K562 (cell line): Measurements from ENCODE around the gene SKIDA1. TPM values are rescaled to one million over a fixed set of nuclear protein-coding genes. Genes with fewer than 3 reads are reported as not detected.

ENCODE experiments used
- ATAC-seq: fragments of 200-7000 bp; cut with Tn5 transposase; 3 replicates; pipeline ENCODE4 v1.9.1; 2020; ENCODE audit warnings: moderate library complexity
- BruUV-seq: library from RNA; stranded (reverse); fragments of 400-500 nt; replicated peaks from 2 replicates; lab custom pipeline; 2021; lab: Mats Ljungman, UMichigan
- CTCF ChIA-PET: fragments of 300-600 bp; formaldehyde crosslinking; extraction: SDS; loops from one replicate; lab custom pipeline; 2021; ENCODE audit warnings: low intra/inter-chr PET ratio; lab: Yijun Ruan, JAX
- POLR2A ChIA-PET: fragments of 300-600, 350-650 bp; sonication (Branson Sonifier 250); formaldehyde crosslinking; extraction: SDS; loops from one replicate; lab custom pipeline; 2021; ENCODE audit warnings: antibody characterized with exemption, inconsistent platforms; lab: Yijun Ruan, JAX
- DNase-seq, 4 experiments: peaks; one replicate each; pipeline versions ENCODE4 v3.0.0 to v3.0.0-alpha.2; 2011 to 2018; ENCODE audit warnings: low spot score in 3 of 4, mixed read lengths in 3 of 4; ENCODE audit errors: extremely low read depth in 1 of 4
- FAIRE-seq: peaks from 2 replicates; lab custom pipeline; 2011; peaks lifted over from hg19 to GRCh38; lab: Jason Lieb, UNC
- H2AFZ ChIP-seq: 2 replicates; pipeline ENCODE4 v1.6.0; 2011; ENCODE audit warnings: low read depth, low read length, control low read depth, inconsistent platforms
- H3K27ac ChIP-seq: fragments of 200-600 bp; 3 replicates; pipeline ENCODE4 v1.8.0; 2011; ENCODE audit warnings: low read depth, mild to moderate bottlenecking, control low read depth, inconsistent platforms, low read length, moderate library complexity, mixed read lengths; ENCODE audit errors: extremely low read depth
- H3K27me3 ChIP-seq, 2 experiments: fragments of 300-600 bp in 1 of 2; 2 replicates in 1 of 2; 3 replicates in 1 of 2; pipeline versions ENCODE4 v1.6.0 to v1.8.0; 2011; ENCODE audit warnings: inconsistent platforms in 2 of 2, low read length in 2 of 2, mild to moderate bottlenecking in 1 of 2, mixed read lengths in 1 of 2, moderate library complexity in 1 of 2; ENCODE audit not compliant: control insufficient read depth in 2 of 2, insufficient read depth in 2 of 2
- H3K36me3 ChIP-seq: fragments of 300-600 bp; 3 replicates; pipeline ENCODE4 v1.8.0; 2011; ENCODE audit warnings: mild to moderate bottlenecking, low read length, inconsistent platforms; ENCODE audit not compliant: control insufficient read depth, insufficient read depth
- H3K4me1 ChIP-seq, 2 experiments: fragments of 200-600 bp in 1 of 2; replicated peaks in 1 of 2; 2 replicates in 1 of 2; 3 replicates in 1 of 2; pipeline versions ENCODE4 v1.5.1 to v1.8.0; 2011; ENCODE audit warnings: inconsistent platforms in 2 of 2, low read length in 2 of 2, mild to moderate bottlenecking in 1 of 2, mixed read lengths in 1 of 2, moderate library complexity in 1 of 2; ENCODE audit not compliant: control insufficient read depth in 2 of 2, insufficient read depth in 2 of 2
- H3K4me2 ChIP-seq: 2 replicates; pipeline ENCODE4 v1.6.1; 2011; ENCODE audit warnings: low read length, control low read depth, inconsistent platforms, mixed read lengths; ENCODE audit not compliant: insufficient read depth
- H3K4me3 ChIP-seq: fragments of 200-600 bp; sonication (generic), shearing (Covaris generic); 2 replicates; pipeline ENCODE4 v1.5.1; 2016; ENCODE audit warnings: control low read depth, inconsistent platforms
- H3K79me2 ChIP-seq: fragments of 200-600 bp; 3 replicates; pipeline ENCODE4 v1.8.0; 2011; ENCODE audit warnings: low read length, inconsistent platforms; ENCODE audit not compliant: control insufficient read depth, insufficient read depth
- H3K9ac ChIP-seq, 2 experiments: 2 replicates each; pipeline versions ENCODE4 v1.6.0 to v1.6.1; 2011; ENCODE audit warnings: low read depth in 2 of 2, low read length in 2 of 2, control low read depth in 1 of 2, inconsistent platforms in 1 of 2, mild to moderate bottlenecking in 1 of 2, mixed read lengths in 1 of 2; ENCODE audit not compliant: insufficient read depth in 1 of 2
- H3K9me1 ChIP-seq: one replicate; pipeline ENCODE4 v1.6.0; 2011; ENCODE audit warnings: inconsistent platforms, mild to moderate bottlenecking, low read length, moderate library complexity; ENCODE audit not compliant: control insufficient read depth, insufficient read depth
- H3K9me3 ChIP-seq: replicated peaks from 2 replicates; pipeline ENCODE4 v1.5.1; 2011; ENCODE audit warnings: low read depth, low read length, inconsistent platforms; ENCODE audit not compliant: control insufficient read depth, insufficient read depth
- H4K20me1 ChIP-seq: replicated peaks from 2 replicates; pipeline ENCODE4 v1.6.1; 2011; ENCODE audit warnings: low read length, inconsistent platforms, mixed read lengths; ENCODE audit not compliant: control insufficient read depth, insufficient read depth
- CHD4 ChIP-seq: fragments of 200-600 bp; sonication (generic); IDR thresholded peaks from 3 replicates; pipeline ENCODE4 v1.6.1; 2012; ENCODE audit warnings: low read depth, mild to moderate bottlenecking, mixed read lengths, low read length, inconsistent platforms; ENCODE audit not compliant: insufficient read depth, insufficient replicate concordance, poor library complexity, severe bottlenecking
- EZH2 ChIP-seq: IDR thresholded peaks from 2 replicates; pipeline ENCODE4 v1.6.1; 2012; ENCODE audit warnings: low read depth, mild to moderate bottlenecking, inconsistent platforms, low read length, borderline replicate concordance
- GTF2E2 ChIP-seq: fragments of 200-800 bp; sonication (Bioruptor generic); IDR thresholded peaks from 2 replicates; pipeline ENCODE4 v1.6.1; 2016; ENCODE audit warnings: missing genetic modification characterization, missing compliant biosample characterization
- MAFF ChIP-seq: IDR thresholded peaks from 2 replicates; pipeline ENCODE4 v1.6.1; 2012; ENCODE audit warnings: low read length, improper control_type of control experiment
- NBN ChIP-seq: fragments of 450-650 bp; IDR thresholded peaks from 2 replicates; pipeline ENCODE4 v1.6.1; 2016; ENCODE audit warnings: low read depth, mild to moderate bottlenecking
- NR3C1 ChIP-seq: sonication (generic); formaldehyde crosslinking; IDR thresholded peaks from 2 replicates; pipeline ENCODE4 v1.8.1; 2022; ENCODE audit warnings: missing genetic modification reagents
- TOE1 ChIP-seq, 2 experiments: fragments of 450-650 bp in 1 of 2; sonication (generic) in 1 of 2; formaldehyde crosslinking in 1 of 2; IDR thresholded peaks; 2 replicates each; pipeline versions ENCODE4 v1.7.1 to v1.8.0; 2016 to 2022; ENCODE audit warnings: borderline replicate concordance in 2 of 2, mild to moderate bottlenecking in 2 of 2, antibody characterized with exemption in 1 of 2, inconsistent platforms in 1 of 2, low read depth in 1 of 2, missing genetic modification reagents in 1 of 2, moderate library complexity in 1 of 2
- ZNF41 ChIP-seq: fragments of 250-450 bp; sonication (Bioruptor Pico); conservative IDR thresholded peaks from 2 replicates; pipeline ENCODE4 v1.4.0; 2020; ENCODE audit warnings: mild to moderate bottlenecking
- ZNF76 ChIP-seq: fragments of 250-450 bp; sonication (Bioruptor Pico); IDR thresholded peaks from 2 replicates; pipeline ENCODE4 v1.4.0; 2020; ENCODE audit warnings: mild to moderate bottlenecking, moderate library complexity, borderline replicate concordance
- WGBS: fragments of 100-300 bp; shearing (Covaris generic); methylation state at CpG from one replicate; pipeline ENCODE4 v1.1.6; 2016; ENCODE audit warnings: low coverage, mixed read lengths; ENCODE audit not compliant: insufficient coverage; ENCODE audit errors: missing lambda C conversion rate; 5-methylcytosine and 5-hydroxymethylcytosine counted together
- in situ Hi-C: fragments of 300-500 bp; cut with MboI; formaldehyde crosslinking; loops from 4 replicates; pipeline ENCODE4 v1.15.0; 2018; ENCODE audit warnings: inconsistent platforms, mixed read lengths
- intact Hi-C: fragments of 100-400 bp; cut with micrococcal nuclease; formaldehyde crosslinking; loops from 2 replicates; pipeline ENCODE4 v1.14.2; 2022
- polyA plus RNA-seq, 8 experiments: library from polyadenylated mRNA; depleted of rRNA in 4 of 8; stranded (reverse) in 5 of 8; unstranded in 3 of 8; fragments of >200 nt; fragmentation: Nextera tagmentation in 2 of 8; fragmentation: Illumina TruSeq in 1 of 8; extraction: Ambion mirVana in 2 of 8; extraction: Trizol in 1 of 8; gene quantifications; 2 replicates each; pipeline versions ENCODE4 v1.2.1 to v1.2.3, GENCODE V29; 2011 to 2014; ENCODE audit warnings: inconsistent platforms in 1 of 8, missing spikeins in 1 of 8
- total RNA-seq, 7 experiments: library from RNA; depleted of rRNA in 6 of 7; stranded (reverse); fragments of >200 nt in 6 of 7; fragmentation: Illumina TruSeq in 2 of 7; extraction: Trizol in 2 of 7; gene quantifications; 2 replicates each; pipeline versions ENCODE4 v1.2.1 to v1.2.3, GENCODE V29; 2011 to 2021; ENCODE audit warnings: low replicate concordance in 1 of 7
- TF ChIP-seq, protein P1 (sequence below): IDR thresholded peaks from 2 replicates; pipeline ENCODE4 v1.6.1; 2012; ENCODE audit warnings: low read depth, low read length, improper control_type of control experiment, borderline replicate concordance
- TF ChIP-seq, protein P2 (sequence below): fragments of 450-650 bp; IDR thresholded peaks from 2 replicates; pipeline ENCODE4 v1.7.0; 2016; ENCODE audit warnings: borderline replicate concordance

The SKIDA1 gene
- total and polyA plus RNA-seq, 9 of the 15 experiments (the other 6 are each of a cell fraction or from before 2014, with no cell fraction given) = 0.05 to 1.1 (median 0.42) TPM

DNA sequence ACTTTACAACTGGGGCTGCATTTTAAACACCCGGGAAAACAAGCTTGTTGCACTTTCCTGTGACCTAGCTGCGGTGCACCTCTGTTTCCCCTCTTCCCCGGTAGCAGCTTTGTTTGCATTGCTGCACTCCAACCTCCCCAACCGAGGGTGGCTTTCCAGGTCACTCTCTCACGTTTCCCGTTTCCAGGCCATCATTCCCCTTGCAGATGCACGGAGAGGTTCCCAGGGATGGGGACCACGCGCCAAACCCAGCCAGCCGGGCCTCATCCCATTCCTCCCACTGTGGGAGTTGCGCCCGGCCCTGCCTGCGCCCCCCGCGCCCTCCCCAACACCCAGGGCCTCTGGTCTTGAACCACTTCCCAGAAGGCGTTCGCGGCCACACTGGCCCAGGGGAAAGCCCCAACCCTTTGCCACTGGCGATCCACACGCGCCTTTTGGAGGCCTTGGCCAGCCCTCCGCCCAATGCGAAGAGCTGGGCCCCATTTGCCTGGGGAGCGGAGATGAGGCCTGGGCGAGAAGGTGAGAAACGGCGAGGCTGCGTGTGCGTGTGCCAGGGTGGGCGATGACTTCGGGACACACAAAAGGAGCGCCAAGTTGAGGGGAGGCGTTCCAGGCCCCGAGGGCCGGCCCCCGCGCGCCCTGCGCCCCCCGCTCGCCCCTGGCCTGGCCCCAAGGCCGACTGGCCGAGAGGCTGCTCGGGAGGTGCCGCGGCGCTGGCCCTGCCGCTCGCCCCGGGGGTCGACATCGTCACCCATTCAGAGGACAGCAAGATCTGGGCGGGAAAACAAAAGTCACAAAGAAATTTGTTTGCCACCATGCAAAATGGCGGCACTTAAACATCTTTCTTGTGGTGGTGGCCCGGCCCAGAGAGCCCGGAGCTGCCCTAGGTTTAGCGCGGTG lies 15.9 kb downstream of the SKIDA1 start:
- Histone ChIP-seq H3K27me3 (no peaks in the 10 kb centered on the region), H2AFZ (no peak overlapping the region), H3K4me1 (peaks cover 4 to 7% of the 10 kb centered on the region in 2 experiments; a peak in 3 of 5 replicates), H3K36me3 (no peaks in the 10 kb centered on the region), H3K9me3 (no peaks in the 10 kb centered on the region), H4K20me1 (no peaks in the 10 kb centered on the region), H3K27ac (no peak overlapping the region), H3K9me1 (no peaks in the 10 kb centered on the region), H3K79me2 (no peaks in the 10 kb centered on the region), H3K9ac (no peak overlapping the region), H3K4me3 (no peak overlapping the region), H3K4me2 (no peak overlapping the region)
- FAIRE-seq = no peak
- 90% methylated on average over 21 of the region's 58 CpGs for WGBS
- CTCF ChIA-PET = no interaction called here
- TF ChIP-seq TOE1 (IDR thresholded peaks at IDR 0.05; ENCODE audit: borderline replicate concordance) (no peak), TOE1 (CRISPR knock-in tag; IDR thresholded peaks at IDR 0.05; ENCODE audit: borderline replicate concordance, low read depth) (no peak), ZNF41 (CRISPR knock-in tag) (no peak), NR3C1 (CRISPR knock-in tag) (no peak), MAFF (no peak), EZH2 (no peak), GTF2E2 (tag) (no peak), NBN (no peak), ZNF76 (no peak), CHD4 (no peak)
- TF ChIP-seq, protein P1, sequence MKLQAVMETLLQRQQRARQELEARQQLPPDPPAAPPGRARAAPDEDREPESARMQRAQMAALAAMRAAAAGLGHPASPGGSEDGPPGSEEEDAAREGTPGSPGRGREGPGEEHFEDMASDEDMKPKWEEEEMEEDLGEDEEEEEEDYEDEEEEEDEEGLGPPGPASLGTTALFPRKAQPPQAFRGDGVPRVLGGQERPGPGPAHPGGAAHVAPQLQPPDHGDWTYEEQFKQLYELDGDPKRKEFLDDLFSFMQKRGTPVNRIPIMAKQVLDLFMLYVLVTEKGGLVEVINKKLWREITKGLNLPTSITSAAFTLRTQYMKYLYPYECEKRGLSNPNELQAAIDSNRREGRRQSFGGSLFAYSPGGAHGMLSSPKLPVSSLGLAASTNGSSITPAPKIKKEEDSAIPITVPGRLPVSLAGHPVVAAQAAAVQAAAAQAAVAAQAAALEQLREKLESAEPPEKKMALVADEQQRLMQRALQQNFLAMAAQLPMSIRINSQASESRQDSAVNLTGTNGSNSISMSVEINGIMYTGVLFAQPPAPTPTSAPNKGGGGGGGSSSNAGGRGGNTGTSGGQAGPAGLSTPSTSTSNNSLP = no peak
- TF ChIP-seq, protein P2, sequence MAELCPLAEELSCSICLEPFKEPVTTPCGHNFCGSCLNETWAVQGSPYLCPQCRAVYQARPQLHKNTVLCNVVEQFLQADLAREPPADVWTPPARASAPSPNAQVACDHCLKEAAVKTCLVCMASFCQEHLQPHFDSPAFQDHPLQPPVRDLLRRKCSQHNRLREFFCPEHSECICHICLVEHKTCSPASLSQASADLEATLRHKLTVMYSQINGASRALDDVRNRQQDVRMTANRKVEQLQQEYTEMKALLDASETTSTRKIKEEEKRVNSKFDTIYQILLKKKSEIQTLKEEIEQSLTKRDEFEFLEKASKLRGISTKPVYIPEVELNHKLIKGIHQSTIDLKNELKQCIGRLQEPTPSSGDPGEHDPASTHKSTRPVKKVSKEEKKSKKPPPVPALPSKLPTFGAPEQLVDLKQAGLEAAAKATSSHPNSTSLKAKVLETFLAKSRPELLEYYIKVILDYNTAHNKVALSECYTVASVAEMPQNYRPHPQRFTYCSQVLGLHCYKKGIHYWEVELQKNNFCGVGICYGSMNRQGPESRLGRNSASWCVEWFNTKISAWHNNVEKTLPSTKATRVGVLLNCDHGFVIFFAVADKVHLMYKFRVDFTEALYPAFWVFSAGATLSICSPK = no peak
- no peak for ATAC-seq
- intact Hi-C loops (no loop called here), in situ Hi-C loops (loop anchor here (5.0 kb wide), 1 partner anchor 228 kb away; no protein-coding TSS in a partner anchor)
- POLR2A ChIA-PET = interaction anchor here (0.5 to 0.6 kb wide), 2 partner anchors 13 kb away, joined by 3 read pairs; no protein-coding TSS in a partner anchor
- BruUV-seq = no TSS peak
- DNase-seq = no peak
